Panc1 (cell line): ENCODE data around the gene RASGRP2. TPM values are rescaled to one million over a fixed set of nuclear protein-coding genes. Genes with fewer than 3 reads are reported as not detected.
A peak's percentile ranks its signal among the peaks of the same experiment; 100 is the strongest.

ENCODE experiments used
- ATAC-seq: fragments of 200-7000 bp; cut with Tn5 transposase; 2 replicates; pipeline ENCODE4 v1.9.1; 2020; ENCODE audit warnings: mild to moderate bottlenecking, moderate library complexity
- BruUV-seq: library from RNA; stranded (reverse); fragments of 400-500 nt; replicated peaks from 2 replicates; lab custom pipeline; 2021; lab: Mats Ljungman, UMichigan
- CTCF ChIA-PET: fragments of 300-600 bp; sonication (Branson Sonifier 250); formaldehyde crosslinking; loops from one replicate; lab custom pipeline; 2022; ENCODE audit warnings: antibody characterized with exemption; lab: Charles Lee
- POLR2A ChIA-PET: fragments of 300-600 bp; sonication (Branson Sonifier 250); formaldehyde crosslinking; loops from one replicate; lab custom pipeline; 2022; ENCODE audit warnings: antibody characterized with exemption; lab: Charles Lee
- DNase-seq: peaks from one replicate; pipeline ENCODE4 v3.0.0-alpha.2; 2010; ENCODE audit warnings: low read depth, low spot score
- H3K27ac ChIP-seq: 2 replicates; pipeline ENCODE4 v1.5.1; 2011; ENCODE audit warnings: mild to moderate bottlenecking, low read length, inconsistent platforms
- H3K27me3 ChIP-seq: fragments of 200-500 bp; sonication (Bioruptor generic); 2 replicates; pipeline ENCODE4 v1.6.0; 2014; ENCODE audit warnings: low read length, inconsistent platforms; ENCODE audit not compliant: control insufficient read depth, insufficient read depth
- H3K36me3 ChIP-seq: fragments of 200-500 bp; sonication (Bioruptor generic); 2 replicates; pipeline ENCODE4 v1.5.1; 2014; ENCODE audit warnings: inconsistent platforms, mild to moderate bottlenecking, low read length, moderate library complexity; ENCODE audit not compliant: control insufficient read depth, insufficient read depth
- H3K4me1 ChIP-seq: 2 replicates; pipeline ENCODE4 v1.5.1; 2011; ENCODE audit warnings: inconsistent platforms, mild to moderate bottlenecking, low read length, moderate library complexity; ENCODE audit not compliant: control insufficient read depth, insufficient read depth
- H3K4me3 ChIP-seq, 2 experiments: 2 replicates each; pipeline ENCODE4 v1.5.1; 2011 to 2012; ENCODE audit warnings: low read depth in 2 of 2, low read length in 2 of 2, mild to moderate bottlenecking in 2 of 2, inconsistent platforms in 1 of 2, moderate library complexity in 1 of 2
- H3K9me3 ChIP-seq: fragments of 200-500 bp; sonication (Bioruptor generic); 2 replicates; pipeline ENCODE4 v1.5.1; 2014; ENCODE audit warnings: low read depth, mild to moderate bottlenecking, inconsistent platforms, low read length, moderate library complexity; ENCODE audit not compliant: control insufficient read depth, insufficient read depth
- CTCF ChIP-seq: fragments of 450-650 bp; IDR thresholded peaks from 2 replicates; pipeline ENCODE4 v1.5.1; 2017; ENCODE audit warnings: mild to moderate bottlenecking
- POLR2AphosphoS5 ChIP-seq: IDR thresholded peaks from 2 replicates; pipeline ENCODE4 v1.6.1; 2012; ENCODE audit warnings: mild to moderate bottlenecking, low read depth, low read length, moderate library complexity
- REST ChIP-seq, 2 experiments: IDR thresholded peaks; 2 replicates each; pipeline ENCODE4 v1.6.1; 2011 to 2012; ENCODE audit warnings: low read depth in 2 of 2, control low read depth in 1 of 2, low read length in 1 of 2, mild to moderate bottlenecking in 1 of 2, moderate library complexity in 1 of 2; ENCODE audit not compliant: insufficient read depth in 1 of 2
- SIN3A ChIP-seq: IDR thresholded peaks from 2 replicates; pipeline ENCODE4 v1.6.1; 2012; ENCODE audit warnings: low read depth, mild to moderate bottlenecking, low read length, moderate library complexity, borderline replicate concordance; ENCODE audit not compliant: insufficient read depth
- TCF7L2 ChIP-seq: IDR thresholded peaks from 2 replicates; pipeline ENCODE4 v1.6.1; 2011; ENCODE audit warnings: mild to moderate bottlenecking, low read depth, low read length, inconsistent platforms
- in situ Hi-C: cut with HindIII; loops from 2 replicates; pipeline ENCODE4 v1.10.0; 2016; ENCODE audit warnings: low sequenced_read_pairs, low pct_unique_long_range_greater_than_20kb
- intact Hi-C: fragments of 100-400 bp; cut with micrococcal nuclease; formaldehyde crosslinking; loops from one replicate; pipeline ENCODE4 v1.10.0; 2022; ENCODE audit not compliant: unreplicated experiment
- total RNA-seq: library from RNA; stranded (reverse); gene quantifications from one replicate; pipeline ENCODE4 v1.2.1, GENCODE V29; 2021; ENCODE audit not compliant: unreplicated experiment

RASGRP2 gene
- total RNA-seq, 1 experiment from 2014 or later, result 3.7 TPM

DNA sequence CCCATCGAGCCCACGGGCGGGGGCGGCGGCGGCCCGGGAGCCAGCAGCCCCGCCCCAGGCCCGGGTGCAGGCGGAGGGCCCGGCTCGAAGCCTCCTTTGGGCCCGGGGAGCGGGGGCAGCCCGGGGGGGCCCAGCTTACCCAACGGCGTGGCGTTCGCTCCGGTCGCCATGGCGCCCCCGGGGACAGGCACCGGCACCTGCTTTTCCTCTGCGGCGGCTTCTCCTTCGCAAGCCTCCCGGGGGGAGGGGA lies 34.2 kb upstream of the RASGRP2 start:
- Histone ChIP-seq H3K4me3 (peak overlapping the region; percentile 55 to 88), H3K9me3 (no peaks in the 10 kb centered on the region), H3K4me1 (peaks cover 16% of the 10 kb centered on the region), H3K27ac (peak overlapping the region; percentile 63), H3K27me3 (no peaks in the 10 kb centered on the region), H3K36me3 (peaks cover 38% of the 10 kb centered on the region)
- ATAC-seq, result peak; percentile 43
- in situ Hi-C loops, result no loop called here
- ChIA-PET CTCF (interaction anchor here (1.2 to 1.3 kb wide), 2 partner anchors 10 to 34 kb away, joined by 3 to 6 read pairs; partner anchors contain the start of gene RASGRP2), POLR2A (interaction anchor here (0.6 to 1.6 kb wide), 4 partner anchors 13 to 22 kb away, joined by 3 to 5 read pairs (median 4); no protein-coding TSS in a partner anchor)
- no peak for DNase-seq
- TF ChIP-seq TCF7L2 (0 out of 2 replicates have a peak, but pooled peaks have one; percentile 2), SIN3A (peak; percentile 56; the same call in 1 of the 2 replicates), POLR2AphosphoS5 (no peak)
- intact Hi-C loops, result no loop called here
- BruUV-seq, result no TSS peak

- CTCF ChIA-PET, result interaction anchor here (0.7 kb wide), 1 partner anchor 76 kb away, joined by 4 read pairs; no protein-coding TSS in a partner anchor
- peak overlapping the region; percentile 88 to 92 for H3K4me3 ChIP-seq
- BruUV-seq, result no TSS peak
- H3K9me3 ChIP-seq, result no peaks in the 10 kb centered on the region
- DNase-seq (no peak), ATAC-seq (peak; percentile 38)
- H3K27ac ChIP-seq, result peak overlapping the region; percentile 88
- TF ChIP-seq SIN3A, result peak; percentile 65
- TF ChIP-seq REST (IDR thresholded peaks at IDR 0.05; ENCODE audit: insufficient read depth in 1 of 2, low read depth in 2 of 2, low read length in 1 of 2), result peak; percentile 76 to 82
- no peak for TF ChIP-seq POLR2AphosphoS5
- TF ChIP-seq TCF7L2, result no peak; the same call in 1 of the 2 replicates
- H3K27me3 ChIP-seq, result no peaks in the 10 kb centered on the region
- in situ Hi-C loops (no loop called here), intact Hi-C loops (no loop called here)
- H3K36me3 ChIP-seq, result peaks cover 44% of the 10 kb centered on the region
- POLR2A ChIA-PET, result interaction anchor here (0.6 kb wide), 1 partner anchor 382 kb away, joined by 3 read pairs; no protein-coding TSS in a partner anchor
- H3K4me1 ChIP-seq, result peaks cover 16% of the 10 kb centered on the region
These were observed 33.7 kb upstream of the RASGRP2 start for GRCh38 chr11:64777449-64778222.

- Histone ChIP-seq H3K36me3 (peaks cover 51% of the 10 kb centered on the region), H3K27ac (peak overlapping the region; percentile 88), H3K9me3 (no peaks in the 10 kb centered on the region), H3K4me1 (peaks cover 16% of the 10 kb centered on the region), H3K4me3 (peak overlapping the region; percentile 88 to 92), H3K27me3 (no peaks in the 10 kb centered on the region)
- DNase-seq, result no peak
- POLR2A ChIA-PET, result no interaction called here
- intact Hi-C loops (no loop called here), in situ Hi-C loops (no loop called here)
- CTCF ChIA-PET, result interaction anchor here (0.7 kb wide), 1 partner anchor 77 kb away, joined by 4 read pairs; no protein-coding TSS in a partner anchor
- no peak for TF ChIP-seq SIN3A
- no peak for TF ChIP-seq REST (IDR thresholded peaks at IDR 0.05; ENCODE audit: insufficient read depth in 1 of 2, low read depth in 2 of 2, low read length in 1 of 2)
- no peak for TF ChIP-seq POLR2AphosphoS5
- TF ChIP-seq TCF7L2, result no peak
- TF ChIP-seq CTCF, result no peak
- ATAC-seq, result no peak
- BruUV-seq, result no TSS peak
These were observed 32.9 kb upstream of the RASGRP2 start for GRCh38 chr11:64776875-64777274.
